ENCODE results near the gene PDE8A. TPM values are rescaled to one million over a fixed set of nuclear protein-coding genes. Genes with fewer than 3 reads are reported as not detected.

Gene PDE8A
- total and polyA plus RNA-seq, 2 donors (not counting 1 experiment from before 2014, with no cell fraction given), result 17.4 to 51.1 TPM

GRCh38 chr15:85094685-85095084 lies 113.0 kb downstream of the PDE8A start:
- no peak overlapping the region for H3K27ac Mint-ChIP-seq
- H3K9ac ChIP-seq (ENCODE audit: low read length), result no peak overlapping the region
- ChIA-PET POLR2A (no interaction called here), CTCF (interaction anchor here (0.9 kb wide), 1 partner anchor 37 kb away, joined by 3 read pairs; no protein-coding TSS in a partner anchor)
- H3K4me2 ChIP-seq (replicated peaks; ENCODE audit: low read depth, low read length, poor library complexity, severe bottlenecking), result no peak overlapping the region
- no peak overlapping the region for H2AFZ ChIP-seq (ENCODE audit: insufficient read depth, low read depth, low read length, poor library complexity, severe bottlenecking)
- ATAC-seq (ENCODE audit: low read depth) (no peak), DNase-seq (no peak)
- H3K9me3 Mint-ChIP-seq (ENCODE audit: insufficient read depth), result no peaks in the 10 kb centered on the region
- H3K79me2 ChIP-seq (ENCODE audit: control insufficient read depth, insufficient read depth, low read length), result no peaks in the 10 kb centered on the region
- H3K36me3 ChIP-seq (replicated peaks in 1 of 2; ENCODE audit: control extremely low read depth in 1 of 2, control insufficient read depth in 1 of 2, extremely low read depth in 1 of 2, insufficient read depth in 2 of 2, low read length in 1 of 2), result peaks cover 1 to 23% of the 10 kb centered on the region in 2 experiments
- 100% methylated on average over 2 of the region's 3 CpGs for WGBS (ENCODE audit: insufficient coverage)
- no peaks in the 10 kb centered on the region for H3K4me1 Mint-ChIP-seq
- intact Hi-C loops (cut with micrococcal nuclease), result no loop called here
- no peaks in the 10 kb centered on the region for H3K27me3 ChIP-seq (replicated peaks in 1 of 4; ENCODE audit: control extremely low read depth in 1 of 4, control insufficient read depth in 3 of 4, insufficient read depth in 4 of 4, low read length in 3 of 4)
- H3K9me3 ChIP-seq (ENCODE audit: control extremely low read depth in 1 of 3, control insufficient read depth in 2 of 3, insufficient read depth in 1 of 3, low read length in 2 of 3), result no peaks in the 10 kb centered on the region
- H3K4me3 ChIP-seq (ENCODE audit: control extremely low read depth in 1 of 5, extremely low read depth in 1 of 5, insufficient read depth in 1 of 5, low read depth in 2 of 5, low read length in 4 of 5), result no peak overlapping the region
- no peaks in the 10 kb centered on the region for H3K4me1 ChIP-seq (ENCODE audit: control insufficient read depth in 2 of 2, insufficient read depth in 2 of 2, low read length in 2 of 2)
- TF ChIP-seq EZH2 (IDR thresholded peaks at IDR 0.05; ENCODE audit: borderline replicate concordance, insufficient read depth, low read depth, low read length, poor library complexity, severe bottlenecking) (no peak), CTCF (IDR thresholded peaks at IDR 0.05) (no peak)
- H4K20me1 ChIP-seq (ENCODE audit: control insufficient read depth, insufficient read depth, low read length, poor library complexity, severe bottlenecking), result no peaks in the 10 kb centered on the region
- no peak overlapping the region for H3K27ac ChIP-seq (ENCODE audit: low read length in 2 of 2)
- H3K27me3 Mint-ChIP-seq, result no peaks in the 10 kb centered on the region
- H3K4me3 Mint-ChIP-seq, result no peak overlapping the region

GRCh38 chr15:85095566-85095965 lies 113.9 kb downstream of the PDE8A start:
- WGBS (ENCODE audit: insufficient coverage), result no CpG with 5 or more reads among the region's 6 CpGs
- H3K9me3 Mint-ChIP-seq (ENCODE audit: insufficient read depth), result no peaks in the 10 kb centered on the region
- H3K4me2 ChIP-seq (replicated peaks; ENCODE audit: low read depth, low read length, poor library complexity, severe bottlenecking), result no peak overlapping the region
- H3K4me1 Mint-ChIP-seq, result no peaks in the 10 kb centered on the region
- H3K27me3 Mint-ChIP-seq, result no peaks in the 10 kb centered on the region
- H3K27ac Mint-ChIP-seq, result no peak overlapping the region
- no peaks in the 10 kb centered on the region for H3K79me2 ChIP-seq (ENCODE audit: control insufficient read depth, insufficient read depth, low read length)
- DNase-seq (no peak), ATAC-seq (ENCODE audit: low read depth) (no peak)
- TF ChIP-seq CTCF (IDR thresholded peaks at IDR 0.05) (no peak), EZH2 (IDR thresholded peaks at IDR 0.05; ENCODE audit: borderline replicate concordance, insufficient read depth, low read depth, low read length, poor library complexity, severe bottlenecking) (no peak)
- POLR2A ChIA-PET, result no interaction called here
- H3K9ac ChIP-seq (ENCODE audit: low read length), result no peak overlapping the region
- H3K27me3 ChIP-seq (replicated peaks in 1 of 4; ENCODE audit: control extremely low read depth in 1 of 4, control insufficient read depth in 3 of 4, insufficient read depth in 4 of 4, low read length in 3 of 4), result no peaks in the 10 kb centered on the region
- H3K9me3 ChIP-seq (ENCODE audit: control extremely low read depth in 1 of 3, control insufficient read depth in 2 of 3, insufficient read depth in 1 of 3, low read length in 2 of 3), result no peaks in the 10 kb centered on the region
- H3K4me3 ChIP-seq (ENCODE audit: control extremely low read depth in 1 of 5, extremely low read depth in 1 of 5, insufficient read depth in 1 of 5, low read depth in 2 of 5, low read length in 4 of 5), result no peak overlapping the region
- CTCF ChIA-PET, result no interaction called here
- H3K36me3 ChIP-seq (replicated peaks in 1 of 2; ENCODE audit: control extremely low read depth in 1 of 2, control insufficient read depth in 1 of 2, extremely low read depth in 1 of 2, insufficient read depth in 2 of 2, low read length in 1 of 2), result peaks cover 1 to 18% of the 10 kb centered on the region in 2 experiments
- peaks cover 0 to 2% of the 10 kb centered on the region in 2 donors for H3K4me1 ChIP-seq (ENCODE audit: control insufficient read depth in 2 of 2, insufficient read depth in 2 of 2, low read length in 2 of 2)
- H3K27ac ChIP-seq (ENCODE audit: low read length in 2 of 2), result no peak overlapping the region
- H2AFZ ChIP-seq (ENCODE audit: insufficient read depth, low read depth, low read length, poor library complexity, severe bottlenecking), result no peak overlapping the region
- H3K4me3 Mint-ChIP-seq, result no peak overlapping the region
- H4K20me1 ChIP-seq (ENCODE audit: control insufficient read depth, insufficient read depth, low read length, poor library complexity, severe bottlenecking), result no peaks in the 10 kb centered on the region
- intact Hi-C loops (cut with micrococcal nuclease), result no loop called here

Data from B cell (primary cell).